HG02642 (cell line): ENCODE measurements around the gene OR2T2.
"Not testable (repeated sequence)": the region's sequence is repeated elsewhere in the genome, so short reads cannot be mapped to it uniquely, and the experiment has no call there.

Experiments used
- ATAC-seq: cut with Tn5 transposase; IDR thresholded peaks from one replicate; pipeline ENCODE4 v1.9.1; 2021; ENCODE audit warnings: mild to moderate bottlenecking; ENCODE audit not compliant: unreplicated experiment, poor library complexity

Gene OR2T2, protein sequence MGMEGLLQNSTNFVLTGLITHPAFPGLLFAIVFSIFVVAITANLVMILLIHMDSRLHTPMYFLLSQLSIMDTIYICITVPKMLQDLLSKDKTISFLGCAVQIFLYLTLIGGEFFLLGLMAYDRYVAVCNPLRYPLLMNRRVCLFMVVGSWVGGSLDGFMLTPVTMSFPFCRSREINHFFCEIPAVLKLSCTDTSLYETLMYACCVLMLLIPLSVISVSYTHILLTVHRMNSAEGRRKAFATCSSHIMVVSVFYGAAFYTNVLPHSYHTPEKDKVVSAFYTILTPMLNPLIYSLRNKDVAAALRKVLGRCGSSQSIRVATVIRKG

DNA sequence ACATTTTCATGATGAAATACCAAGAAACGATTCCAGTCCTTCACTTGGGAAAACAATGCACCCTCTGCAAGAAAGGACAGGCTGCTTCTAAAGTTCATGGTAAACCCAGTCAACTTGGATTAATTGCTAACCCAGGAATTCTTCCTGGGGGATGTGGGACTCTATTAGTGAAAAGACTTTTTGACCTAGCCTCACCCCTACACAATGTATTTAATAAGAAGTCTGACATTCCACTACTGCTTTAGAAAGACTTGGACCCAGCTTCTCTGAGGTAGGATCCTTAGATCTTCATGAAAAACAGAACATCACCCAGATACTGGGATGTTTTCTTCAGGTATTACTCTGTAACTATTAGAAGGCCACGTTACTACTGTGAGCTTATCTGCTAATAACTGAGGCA lies at the start of gene OR2T2:
TSS of gene OR2T2 (plus strand) at position 239 of the 400 bp plus-strand sequence. CDS start 7,161 bp downstream, outside the sequence.
- not testable (repeated sequence) for ATAC-seq

DNA sequence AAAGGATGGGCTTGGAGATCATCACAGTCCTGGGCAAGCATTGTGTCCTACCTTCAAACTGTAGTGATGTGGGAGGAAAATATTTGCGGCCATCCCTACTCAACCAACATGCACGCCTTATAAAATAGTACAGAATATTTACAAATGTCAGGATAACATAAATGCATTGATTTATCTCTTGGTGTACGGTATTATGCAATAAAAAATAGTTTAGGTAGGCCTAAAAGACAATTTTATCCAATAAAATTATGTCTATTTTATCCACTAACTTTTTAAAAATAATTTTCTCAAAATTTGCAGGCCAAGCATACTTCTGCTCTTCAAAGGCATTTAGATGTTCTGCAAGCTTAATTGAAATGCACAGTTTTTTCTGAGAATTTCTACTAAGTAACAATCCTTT lies 42.7 kb upstream of the OR2T2 start, which contains the start of gene OR2T1:
TSS of gene OR2T1 (plus strand) at position 301 of the 400 bp plus-strand sequence. CDS start 3,100 bp downstream, outside the sequence.
- no peak for ATAC-seq

DNA sequence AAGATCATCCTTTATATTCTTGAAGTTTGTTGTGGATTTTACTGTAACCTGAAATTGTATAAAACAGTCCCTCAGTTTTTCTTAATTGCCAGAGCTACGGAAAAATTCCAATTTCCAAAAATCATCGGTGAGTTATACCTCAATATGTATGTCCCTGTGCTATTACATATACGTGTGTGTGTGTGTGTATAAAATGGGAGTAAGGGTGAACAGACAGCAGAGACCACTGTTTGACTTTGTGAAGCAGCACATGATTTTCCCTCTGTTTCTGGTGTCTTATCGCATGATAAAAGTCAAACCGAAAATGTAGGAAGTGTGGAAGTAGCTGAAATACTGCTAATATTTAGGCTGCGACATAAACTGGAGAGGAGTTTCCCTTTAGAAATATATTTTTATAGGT lies 41.4 kb upstream of the OR2T2 start:
- no peak for ATAC-seq

DNA sequence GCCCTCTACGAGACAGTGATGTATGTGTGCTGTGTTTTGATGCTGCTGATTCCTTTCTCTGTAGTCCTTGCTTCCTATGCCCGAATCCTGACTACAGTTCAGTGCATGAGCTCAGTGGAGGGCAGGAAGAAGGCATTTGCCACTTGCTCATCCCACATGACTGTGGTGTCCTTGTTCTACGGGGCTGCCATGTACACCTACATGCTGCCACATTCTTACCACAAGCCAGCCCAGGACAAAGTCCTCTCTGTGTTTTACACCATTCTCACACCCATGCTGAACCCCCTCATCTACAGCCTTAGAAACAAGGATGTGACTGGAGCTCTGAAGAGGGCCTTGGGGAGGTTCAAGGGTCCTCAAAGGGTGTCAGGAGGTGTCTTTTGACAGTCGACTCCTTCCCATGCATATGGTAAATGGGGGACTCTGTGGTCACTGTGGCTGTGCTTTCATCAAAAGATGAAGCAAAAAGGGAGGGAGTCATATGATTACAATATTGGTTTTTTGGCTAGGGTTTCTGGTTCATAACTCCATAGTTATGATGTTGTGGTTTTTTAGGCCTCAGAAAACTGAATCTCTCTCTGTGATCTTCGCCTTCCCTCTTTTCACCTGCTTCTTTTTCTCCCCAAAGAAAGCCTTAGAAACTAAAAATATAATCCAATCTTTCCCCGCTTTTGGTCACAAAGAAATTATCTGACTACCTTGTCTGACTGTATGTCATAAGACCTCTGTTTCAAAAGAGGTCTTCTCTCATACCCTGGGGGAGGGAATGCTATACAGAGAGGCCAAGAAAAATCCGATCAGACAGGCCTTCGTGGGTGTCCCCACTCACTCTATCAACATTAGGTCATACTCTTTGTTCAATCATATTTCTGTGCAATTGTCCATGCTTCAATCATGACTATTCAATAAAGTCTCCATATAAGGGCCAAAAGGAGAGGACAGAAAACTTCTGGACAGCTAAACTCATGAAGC lies 38.4 kb upstream of the OR2T2 start:
- no peak for ATAC-seq

DNA sequence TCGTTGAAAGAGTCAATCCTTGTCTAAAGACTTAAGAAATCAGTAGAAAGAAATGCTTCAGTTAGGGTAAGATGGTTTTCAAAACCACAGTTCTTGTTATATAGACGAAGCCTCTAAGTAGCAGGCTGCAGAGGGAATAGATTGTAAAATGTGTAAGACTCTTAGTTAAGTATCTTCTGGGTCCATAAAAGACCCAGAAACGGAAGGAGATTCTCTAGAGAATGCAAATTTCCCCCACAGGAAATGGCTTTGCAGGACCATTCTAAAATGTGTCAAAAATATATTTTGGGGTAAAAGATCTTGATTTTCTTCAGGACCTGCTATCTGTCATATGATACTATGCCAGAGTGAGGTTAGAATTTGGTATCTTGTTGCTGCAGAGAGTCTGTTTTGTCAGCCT lies 29.2 kb upstream of the OR2T2 start:
- ATAC-seq: no peak

DNA sequence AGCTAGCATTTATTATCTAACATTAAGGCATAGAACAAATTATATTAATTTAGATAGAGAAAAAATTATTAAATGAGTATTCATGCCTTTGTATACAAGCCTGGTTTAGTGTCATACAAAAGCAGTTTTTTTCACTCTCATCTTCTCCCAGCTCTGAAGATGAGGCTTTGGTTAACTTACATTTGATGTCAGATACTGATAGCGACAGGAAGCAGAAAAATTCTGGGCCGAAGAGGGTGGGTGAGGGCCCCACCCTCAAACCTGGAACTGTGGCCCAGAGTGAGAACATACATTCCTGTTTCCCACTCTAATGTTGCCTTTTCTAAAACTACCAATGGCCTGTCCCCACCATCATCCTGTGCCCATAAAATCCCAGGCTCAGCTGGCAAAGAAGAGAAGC lies 27.6 kb upstream of the OR2T2 start:
- ATAC-seq: no peak

DNA sequence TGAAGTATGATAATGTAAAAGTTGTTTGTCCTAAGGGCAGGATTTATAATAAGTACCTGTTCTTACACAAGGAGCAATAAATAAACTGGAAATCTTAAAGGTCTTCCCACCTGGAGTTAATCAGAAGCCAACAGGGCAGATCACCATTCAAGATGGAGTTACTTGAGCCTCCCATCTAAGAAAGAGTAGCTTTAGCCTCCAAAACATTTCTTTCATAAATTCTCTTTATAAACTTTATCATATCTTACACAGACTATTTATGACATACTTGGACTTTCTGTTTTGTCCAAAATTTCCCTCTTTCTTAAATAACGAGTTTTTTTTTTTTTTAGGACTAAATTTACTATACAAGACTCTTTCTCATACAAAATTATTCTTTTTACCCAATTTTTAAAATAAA lies 24.1 kb upstream of the OR2T2 start:
- ATAC-seq: no peak

DNA sequence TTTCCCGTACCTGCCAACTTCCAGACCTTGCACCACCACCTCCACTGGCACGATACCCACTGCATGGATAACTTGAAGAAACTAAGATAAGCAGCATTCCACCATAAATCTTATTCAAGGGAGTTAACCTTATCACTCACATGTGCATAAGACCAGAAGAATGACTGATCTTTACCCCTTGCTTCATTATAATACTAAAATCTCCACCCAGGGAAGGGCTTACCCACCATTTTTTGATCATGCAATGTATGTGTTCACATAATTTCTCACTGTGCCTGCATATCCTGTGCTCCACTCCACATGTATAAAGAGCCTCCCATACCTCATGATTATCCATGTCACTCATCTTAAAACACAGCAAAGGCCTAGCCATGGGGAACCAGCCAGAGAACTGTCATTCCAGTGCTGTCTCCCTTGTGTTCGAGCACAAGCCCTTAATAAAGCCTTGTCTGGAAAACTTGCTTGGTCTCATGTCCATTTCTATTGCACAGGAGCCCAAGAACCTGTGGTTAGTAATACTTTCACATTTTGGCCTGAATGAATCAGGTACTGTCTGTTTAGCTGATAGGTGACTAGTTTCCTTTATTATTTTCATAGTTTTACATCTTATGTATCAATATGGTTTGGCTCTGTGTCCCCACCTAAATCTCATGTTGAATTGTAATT lies 17.8 kb upstream of the OR2T2 start:
- ATAC-seq: peak; percentile 34

DNA sequence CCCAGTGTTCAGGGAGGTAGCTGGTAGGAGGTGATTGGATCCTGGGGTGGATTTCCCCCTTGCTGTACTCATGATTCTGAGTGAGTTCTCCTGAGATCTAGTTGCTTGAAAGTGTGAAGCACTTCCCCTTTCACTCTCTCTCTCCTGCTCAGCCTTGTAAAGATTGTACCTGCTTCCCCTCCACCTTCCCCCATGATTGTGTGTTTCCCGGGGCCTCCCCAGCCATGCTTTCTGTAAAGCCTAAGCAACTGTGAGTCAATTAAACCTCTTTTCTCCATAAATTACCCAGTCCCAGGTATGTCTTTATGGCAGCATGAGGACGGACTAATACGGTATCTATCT lies 17.3 kb upstream of the OR2T2 start:
- peak; percentile 95 for ATAC-seq

DNA sequence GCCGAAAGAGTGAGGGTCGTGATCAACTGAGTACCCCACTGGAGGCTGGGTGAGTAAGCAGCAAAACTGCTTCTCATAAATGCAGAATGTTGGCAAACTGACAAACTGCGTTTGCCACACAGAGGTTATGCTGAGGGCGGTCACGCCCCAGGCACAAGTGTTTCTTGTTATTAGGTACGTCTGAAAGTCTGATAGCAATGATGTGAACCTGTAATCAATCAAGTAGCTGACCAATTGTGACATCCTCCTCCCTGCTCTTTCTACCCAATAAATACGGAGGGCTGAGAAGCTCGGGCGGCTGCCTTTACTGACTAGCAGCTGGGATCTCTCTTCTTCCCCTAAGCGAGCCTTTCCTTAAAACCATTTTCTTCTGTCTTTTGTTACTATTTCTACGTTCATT lies 13.8 kb upstream of the OR2T2 start:
- ATAC-seq: not testable (repeated sequence)

DNA sequence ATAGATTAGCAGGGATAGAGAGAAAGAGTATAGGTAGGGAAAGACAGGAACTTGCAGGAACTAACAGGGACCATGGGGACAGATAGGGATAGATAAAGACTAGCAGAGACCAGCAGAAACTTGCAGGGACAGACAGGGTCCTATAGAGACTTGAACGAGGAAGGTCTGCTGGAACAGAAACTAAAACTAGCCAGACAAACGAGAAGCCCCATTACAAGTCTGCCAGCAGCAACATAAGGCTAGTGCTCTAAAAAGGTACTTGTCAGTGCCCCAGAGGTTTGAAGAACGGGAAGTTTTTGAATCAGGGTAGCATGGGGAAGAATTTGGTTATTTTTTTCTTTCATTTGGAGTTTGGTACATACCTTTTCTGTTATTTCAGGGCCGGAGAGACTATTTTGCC lies 13.2 kb upstream of the OR2T2 start:
- ATAC-seq: peak; percentile 54

DNA sequence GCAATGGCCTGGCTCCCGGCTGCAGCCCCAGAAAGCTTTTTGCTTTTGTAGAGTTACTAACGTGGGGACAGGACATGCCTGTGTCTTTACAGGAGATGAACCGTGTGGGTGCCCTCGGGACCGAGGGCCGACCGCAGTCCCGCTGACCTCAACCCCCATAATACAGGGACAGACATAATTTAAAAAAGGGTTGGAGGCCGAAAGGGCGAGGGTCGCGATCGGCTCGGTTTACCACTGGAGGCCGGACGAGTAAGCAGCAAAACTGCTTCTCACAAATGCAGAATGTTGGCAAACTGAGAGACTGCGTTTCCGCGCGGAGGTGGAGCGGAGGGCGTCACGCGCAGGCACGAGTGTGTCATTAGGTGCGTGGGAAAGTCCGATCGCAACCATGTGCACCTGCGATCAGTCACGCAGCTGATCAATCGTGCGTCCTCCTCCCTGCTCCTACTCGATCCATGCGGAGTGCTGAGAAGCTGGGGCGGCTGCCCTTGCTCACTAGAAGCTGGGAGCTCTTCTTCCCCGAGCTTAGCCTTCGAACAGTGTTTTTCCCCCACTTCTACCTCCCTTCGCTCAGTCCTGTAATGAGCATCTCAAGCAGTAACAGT lies 11.5 kb upstream of the OR2T2 start:
- not testable (repeated sequence) for ATAC-seq

DNA sequence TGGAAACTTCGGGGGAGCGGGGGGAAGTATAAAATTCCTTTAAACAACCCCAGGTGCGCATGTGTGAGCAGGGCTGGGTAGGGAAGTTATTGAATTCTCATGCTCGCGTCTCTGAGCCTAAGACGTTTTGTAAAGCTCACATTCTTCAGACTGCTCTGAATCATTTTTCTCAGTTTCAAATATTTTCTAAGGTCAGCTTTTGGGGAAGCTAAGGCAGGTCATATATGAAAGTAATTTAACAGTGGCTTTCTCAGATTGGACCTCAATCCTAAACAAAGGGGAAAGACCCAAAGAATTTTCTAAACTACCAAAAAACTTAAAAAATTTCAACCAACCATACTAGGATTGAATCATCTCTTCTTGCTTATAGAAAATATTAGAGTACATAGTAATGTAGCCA lies 10.5 kb upstream of the OR2T2 start:
- ATAC-seq: peak; percentile 40

DNA sequence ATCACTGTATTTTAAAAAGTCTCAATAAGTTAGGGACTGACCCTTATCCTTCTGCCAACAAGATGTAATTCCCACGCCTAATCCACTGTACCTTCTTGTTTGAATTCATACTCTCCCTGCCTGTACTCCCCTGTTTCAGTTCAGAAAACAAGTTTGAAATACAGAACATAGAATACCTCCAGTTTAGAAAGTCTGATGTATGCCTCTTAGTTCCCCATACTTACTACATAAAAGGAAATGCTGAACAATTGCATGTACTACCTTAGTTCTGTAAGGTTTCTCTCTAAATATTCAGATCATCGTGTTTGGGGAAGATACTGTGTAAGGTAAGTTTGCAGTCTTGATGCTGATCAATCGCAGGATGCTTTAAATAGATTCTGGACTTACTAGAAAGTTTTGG lies 9.1 kb upstream of the OR2T2 start:
- ATAC-seq: not testable (repeated sequence)

DNA sequence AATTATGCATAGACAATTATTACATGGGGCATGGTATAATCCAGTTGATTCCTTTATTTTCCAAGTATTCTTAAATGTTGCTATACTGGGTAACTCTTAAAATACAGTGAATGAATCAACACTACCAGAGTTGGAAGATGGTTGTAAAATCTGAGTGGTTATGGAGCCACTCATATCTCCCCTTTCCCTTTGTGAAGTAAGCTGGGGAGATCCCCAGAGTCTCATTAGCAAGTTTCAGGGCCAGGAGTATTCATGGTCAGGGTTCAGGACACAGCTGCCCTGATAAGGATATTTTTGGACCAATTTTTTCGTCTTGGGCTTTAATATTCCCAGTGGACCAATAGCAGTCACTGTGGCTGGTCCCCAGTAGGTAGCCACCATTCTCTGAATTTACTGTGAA lies 6.8 kb upstream of the OR2T2 start:
- not testable (repeated sequence) for ATAC-seq

DNA sequence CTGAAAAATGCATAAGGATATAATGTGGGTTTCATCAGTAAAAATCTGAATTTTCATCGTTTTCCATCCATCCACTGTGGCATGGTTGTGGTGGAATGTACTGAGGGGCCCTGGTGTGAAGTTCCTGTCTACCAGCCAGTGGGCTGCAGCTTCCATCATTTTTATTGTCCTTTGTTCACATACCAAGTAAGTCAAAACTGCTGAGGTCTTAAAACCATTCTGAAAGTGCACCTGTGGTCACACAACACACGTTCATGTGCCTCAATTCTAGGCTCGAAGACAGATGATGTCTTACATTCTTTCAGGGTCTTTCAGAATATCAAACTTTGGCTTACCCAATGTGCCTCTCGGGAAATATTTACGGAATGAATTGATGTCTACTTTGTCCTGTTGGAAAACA lies 6.2 kb upstream of the OR2T2 start:
- ATAC-seq: not testable (repeated sequence)

DNA sequence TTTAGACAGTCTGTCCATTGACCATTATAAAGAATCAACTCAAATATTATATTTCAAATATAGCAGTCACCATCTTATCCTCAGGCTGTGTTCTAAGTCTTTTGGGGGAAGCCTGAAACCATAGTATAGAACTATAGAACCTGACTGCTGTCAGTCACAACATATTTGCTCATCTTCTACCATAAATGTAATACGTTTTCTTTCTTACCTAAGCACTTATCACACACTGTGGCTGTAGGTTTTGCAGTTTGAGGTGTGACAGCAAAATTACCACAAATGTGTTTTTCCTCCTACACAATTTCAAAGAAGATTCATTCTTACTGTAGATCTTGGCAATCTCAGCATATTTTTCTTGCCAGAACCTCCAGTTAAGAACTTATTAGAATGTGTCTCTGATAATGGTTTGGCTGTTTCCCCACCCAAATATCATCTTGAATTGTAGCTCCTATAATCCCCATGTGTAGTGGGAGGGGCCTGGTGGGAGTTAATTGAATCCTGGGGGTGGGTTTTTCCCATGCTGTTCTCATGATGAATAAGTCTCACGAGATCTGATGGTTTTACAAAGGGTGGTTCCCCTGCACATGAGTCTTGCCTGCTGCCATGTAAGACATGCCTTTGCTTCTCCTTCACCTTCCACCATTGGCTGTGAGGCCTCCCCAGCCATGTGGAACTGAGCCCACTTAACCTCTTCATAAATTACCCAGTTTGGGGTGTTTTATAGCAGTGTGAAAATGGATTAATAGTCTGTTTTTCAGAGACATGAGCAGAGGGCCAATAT lies 2.7 kb upstream of the OR2T2 start:
- ATAC-seq: not testable (repeated sequence)

DNA sequence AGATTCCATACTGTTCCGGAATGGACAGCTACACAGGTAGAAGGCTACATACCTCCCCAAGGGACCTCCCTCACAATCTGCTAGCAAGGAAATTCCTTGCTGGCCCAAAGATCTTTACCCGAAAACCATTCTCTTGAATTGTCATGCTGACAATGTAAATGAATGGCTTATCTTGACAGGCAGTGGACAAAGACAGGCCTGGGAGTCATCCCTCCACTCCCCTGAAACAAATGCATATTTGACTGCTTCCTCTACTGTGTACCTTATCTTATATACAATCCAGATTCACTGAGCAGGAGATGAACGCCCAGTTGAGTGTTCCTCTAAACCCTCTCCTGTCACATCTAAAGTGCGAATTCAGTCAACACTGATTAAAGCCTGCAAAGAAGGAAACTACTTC lies 834 bp upstream of the OR2T2 start:
- not testable (repeated sequence) for ATAC-seq

DNA sequence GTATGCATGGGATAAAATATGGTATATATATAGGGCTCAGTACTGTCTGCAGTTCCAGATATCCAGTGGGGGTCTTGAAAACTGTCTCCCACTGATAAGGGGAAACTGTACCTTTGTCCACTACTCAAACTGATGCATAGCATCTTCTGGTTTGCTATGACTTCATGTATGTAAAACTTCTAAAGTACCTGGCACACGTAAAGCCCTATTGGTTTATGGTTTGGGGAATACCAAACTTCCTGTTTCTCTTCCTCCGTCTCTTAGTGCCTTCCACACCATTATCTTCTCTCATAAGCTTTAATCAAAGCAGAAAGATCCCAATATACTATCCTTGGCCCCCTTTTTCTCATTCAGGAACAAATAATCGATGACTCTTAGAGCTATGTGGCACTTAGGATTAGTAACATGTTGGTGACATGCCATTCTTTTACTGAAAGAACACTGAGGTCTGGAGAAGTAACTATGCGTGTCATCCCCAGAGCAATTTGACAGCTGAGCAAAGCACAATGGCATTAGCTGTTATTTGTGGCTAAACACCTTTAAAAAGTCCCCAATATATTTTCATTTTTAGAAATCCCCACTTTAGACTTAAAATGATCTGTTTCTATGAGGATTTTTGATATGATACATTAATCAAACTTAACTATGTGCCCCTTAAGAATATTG lies 3.1 kb downstream of the OR2T2 start:
- ATAC-seq: peak; percentile 74
